Liver (tissue), 3 donors: ENCODE data around the gene IL21R.

Experiments used
- FOXA1 ChIP-seq: IDR thresholded peaks from 2 replicates; pipeline ENCODE4 v1.6.1; 2016; ENCODE audit warnings: antibody characterized with exemption
- GABPA ChIP-seq, 2 donors: IDR thresholded peaks in 1 of 2; conservative IDR thresholded peaks in 1 of 2; 2 replicates each; pipeline ENCODE4 v1.6.1; 2016; ENCODE audit warnings: antibody characterized with exemption in 2 of 2, mild to moderate bottlenecking in 1 of 2, moderate library complexity in 1 of 2
- HNF4G ChIP-seq: IDR thresholded peaks from 2 replicates; pipeline ENCODE4 v1.6.1; 2016; ENCODE audit warnings: antibody characterized with exemption
- RAD21 ChIP-seq, 2 donors: IDR thresholded peaks; 2 replicates each; pipeline ENCODE4 v1.6.1; 2016; ENCODE audit warnings: antibody characterized with exemption in 2 of 2, mild to moderate bottlenecking in 2 of 2
- TAF1 ChIP-seq: conservative IDR thresholded peaks from 2 replicates; pipeline ENCODE4 v1.6.1; 2016; ENCODE audit warnings: antibody characterized with exemption, mild to moderate bottlenecking
- YY1 ChIP-seq: IDR thresholded peaks from 2 replicates; pipeline ENCODE4 v1.6.1; 2016; ENCODE audit warnings: antibody characterized with exemption, mild to moderate bottlenecking
- TF ChIP-seq, protein P1 (sequence below): IDR thresholded peaks from 2 replicates; pipeline ENCODE4 v1.6.1; 2016; ENCODE audit warnings: antibody characterized with exemption, mild to moderate bottlenecking
- TF ChIP-seq, protein P2 (sequence below): fragments of 150-350 bp; IDR thresholded peaks from 2 replicates; pipeline ENCODE4 v1.5.1; 2017; ENCODE audit warnings: improper control_type of control experiment, low read depth, low read length; ENCODE audit not compliant: missing input control
- TF ChIP-seq, protein P3 (sequence below): IDR thresholded peaks from 2 replicates; pipeline ENCODE4 v1.6.1; 2016; ENCODE audit warnings: antibody characterized with exemption
- TF ChIP-seq, protein P4 (sequence below): IDR thresholded peaks from 2 replicates; pipeline ENCODE4 v1.6.1; 2016; ENCODE audit warnings: antibody characterized with exemption
- TF ChIP-seq, protein P5 (sequence below): IDR thresholded peaks from 2 replicates; pipeline ENCODE4 v1.6.1; 2016; ENCODE audit warnings: antibody characterized with exemption
- donor health status: healthy.
- donor health status: healthy.

DNA sequence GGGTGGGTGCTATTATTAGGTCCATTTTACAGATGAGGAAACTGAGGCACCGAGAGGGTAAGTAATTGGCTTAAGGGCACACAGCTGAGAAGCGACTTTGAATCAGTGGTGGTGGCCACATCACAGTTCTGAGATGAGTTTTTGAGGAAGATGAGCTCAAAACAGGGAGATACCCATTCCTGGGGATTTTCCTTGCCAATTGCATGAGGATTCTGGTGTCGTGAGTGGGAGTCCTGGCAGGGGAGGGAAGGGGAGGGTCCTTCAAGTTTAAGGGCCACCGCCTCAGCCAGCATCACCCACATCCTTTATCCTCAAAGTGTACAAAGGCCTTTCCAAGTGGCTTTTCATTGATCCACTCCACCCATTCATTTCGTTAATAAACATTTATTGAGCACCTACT is 45.3 kb downstream of the IL21R start:
- TF ChIP-seq, protein P1, sequence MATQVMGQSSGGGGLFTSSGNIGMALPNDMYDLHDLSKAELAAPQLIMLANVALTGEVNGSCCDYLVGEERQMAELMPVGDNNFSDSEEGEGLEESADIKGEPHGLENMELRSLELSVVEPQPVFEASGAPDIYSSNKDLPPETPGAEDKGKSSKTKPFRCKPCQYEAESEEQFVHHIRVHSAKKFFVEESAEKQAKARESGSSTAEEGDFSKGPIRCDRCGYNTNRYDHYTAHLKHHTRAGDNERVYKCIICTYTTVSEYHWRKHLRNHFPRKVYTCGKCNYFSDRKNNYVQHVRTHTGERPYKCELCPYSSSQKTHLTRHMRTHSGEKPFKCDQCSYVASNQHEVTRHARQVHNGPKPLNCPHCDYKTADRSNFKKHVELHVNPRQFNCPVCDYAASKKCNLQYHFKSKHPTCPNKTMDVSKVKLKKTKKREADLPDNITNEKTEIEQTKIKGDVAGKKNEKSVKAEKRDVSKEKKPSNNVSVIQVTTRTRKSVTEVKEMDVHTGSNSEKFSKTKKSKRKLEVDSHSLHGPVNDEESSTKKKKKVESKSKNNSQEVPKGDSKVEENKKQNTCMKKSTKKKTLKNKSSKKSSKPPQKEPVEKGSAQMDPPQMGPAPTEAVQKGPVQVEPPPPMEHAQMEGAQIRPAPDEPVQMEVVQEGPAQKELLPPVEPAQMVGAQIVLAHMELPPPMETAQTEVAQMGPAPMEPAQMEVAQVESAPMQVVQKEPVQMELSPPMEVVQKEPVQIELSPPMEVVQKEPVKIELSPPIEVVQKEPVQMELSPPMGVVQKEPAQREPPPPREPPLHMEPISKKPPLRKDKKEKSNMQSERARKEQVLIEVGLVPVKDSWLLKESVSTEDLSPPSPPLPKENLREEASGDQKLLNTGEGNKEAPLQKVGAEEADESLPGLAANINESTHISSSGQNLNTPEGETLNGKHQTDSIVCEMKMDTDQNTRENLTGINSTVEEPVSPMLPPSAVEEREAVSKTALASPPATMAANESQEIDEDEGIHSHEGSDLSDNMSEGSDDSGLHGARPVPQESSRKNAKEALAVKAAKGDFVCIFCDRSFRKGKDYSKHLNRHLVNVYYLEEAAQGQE = no peak
- TF ChIP-seq, protein P2, sequence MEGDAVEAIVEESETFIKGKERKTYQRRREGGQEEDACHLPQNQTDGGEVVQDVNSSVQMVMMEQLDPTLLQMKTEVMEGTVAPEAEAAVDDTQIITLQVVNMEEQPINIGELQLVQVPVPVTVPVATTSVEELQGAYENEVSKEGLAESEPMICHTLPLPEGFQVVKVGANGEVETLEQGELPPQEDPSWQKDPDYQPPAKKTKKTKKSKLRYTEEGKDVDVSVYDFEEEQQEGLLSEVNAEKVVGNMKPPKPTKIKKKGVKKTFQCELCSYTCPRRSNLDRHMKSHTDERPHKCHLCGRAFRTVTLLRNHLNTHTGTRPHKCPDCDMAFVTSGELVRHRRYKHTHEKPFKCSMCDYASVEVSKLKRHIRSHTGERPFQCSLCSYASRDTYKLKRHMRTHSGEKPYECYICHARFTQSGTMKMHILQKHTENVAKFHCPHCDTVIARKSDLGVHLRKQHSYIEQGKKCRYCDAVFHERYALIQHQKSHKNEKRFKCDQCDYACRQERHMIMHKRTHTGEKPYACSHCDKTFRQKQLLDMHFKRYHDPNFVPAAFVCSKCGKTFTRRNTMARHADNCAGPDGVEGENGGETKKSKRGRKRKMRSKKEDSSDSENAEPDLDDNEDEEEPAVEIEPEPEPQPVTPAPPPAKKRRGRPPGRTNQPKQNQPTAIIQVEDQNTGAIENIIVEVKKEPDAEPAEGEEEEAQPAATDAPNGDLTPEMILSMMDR = no peak
- TF ChIP-seq TAF1 (no peak), GABPA (IDR thresholded peaks at IDR 0.05 in 1 of 2, conservative IDR thresholded peaks at IDR 0.05 in 1 of 2) (no peak), HNF4G (no peak), FOXA1 (no peak), RAD21 (IDR thresholded peaks at IDR 0.05) (no peak), YY1 (no peak)
- TF ChIP-seq, protein P3, sequence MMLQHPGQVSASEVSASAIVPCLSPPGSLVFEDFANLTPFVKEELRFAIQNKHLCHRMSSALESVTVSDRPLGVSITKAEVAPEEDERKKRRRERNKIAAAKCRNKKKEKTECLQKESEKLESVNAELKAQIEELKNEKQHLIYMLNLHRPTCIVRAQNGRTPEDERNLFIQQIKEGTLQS = no peak
- TF ChIP-seq, protein P4, sequence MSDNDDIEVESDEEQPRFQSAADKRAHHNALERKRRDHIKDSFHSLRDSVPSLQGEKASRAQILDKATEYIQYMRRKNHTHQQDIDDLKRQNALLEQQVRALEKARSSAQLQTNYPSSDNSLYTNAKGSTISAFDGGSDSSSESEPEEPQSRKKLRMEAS = no peak
- TF ChIP-seq, protein P5, sequence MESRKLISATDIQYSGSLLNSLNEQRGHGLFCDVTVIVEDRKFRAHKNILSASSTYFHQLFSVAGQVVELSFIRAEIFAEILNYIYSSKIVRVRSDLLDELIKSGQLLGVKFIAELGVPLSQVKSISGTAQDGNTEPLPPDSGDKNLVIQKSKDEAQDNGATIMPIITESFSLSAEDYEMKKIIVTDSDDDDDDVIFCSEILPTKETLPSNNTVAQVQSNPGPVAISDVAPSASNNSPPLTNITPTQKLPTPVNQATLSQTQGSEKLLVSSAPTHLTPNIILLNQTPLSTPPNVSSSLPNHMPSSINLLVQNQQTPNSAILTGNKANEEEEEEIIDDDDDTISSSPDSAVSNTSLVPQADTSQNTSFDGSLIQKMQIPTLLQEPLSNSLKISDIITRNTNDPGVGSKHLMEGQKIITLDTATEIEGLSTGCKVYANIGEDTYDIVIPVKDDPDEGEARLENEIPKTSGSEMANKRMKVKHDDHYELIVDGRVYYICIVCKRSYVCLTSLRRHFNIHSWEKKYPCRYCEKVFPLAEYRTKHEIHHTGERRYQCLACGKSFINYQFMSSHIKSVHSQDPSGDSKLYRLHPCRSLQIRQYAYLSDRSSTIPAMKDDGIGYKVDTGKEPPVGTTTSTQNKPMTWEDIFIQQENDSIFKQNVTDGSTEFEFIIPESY = no peak
